Fibroblast of peridontal ligament (primary cell): ENCODE measurements around the gene CSRNP3.

Source experiments
- DNase-seq: peaks from one replicate; pipeline ENCODE4 v3.0.0-alpha.2; 2010; ENCODE audit errors: extremely low read depth

Gene CSRNP3

DNA sequence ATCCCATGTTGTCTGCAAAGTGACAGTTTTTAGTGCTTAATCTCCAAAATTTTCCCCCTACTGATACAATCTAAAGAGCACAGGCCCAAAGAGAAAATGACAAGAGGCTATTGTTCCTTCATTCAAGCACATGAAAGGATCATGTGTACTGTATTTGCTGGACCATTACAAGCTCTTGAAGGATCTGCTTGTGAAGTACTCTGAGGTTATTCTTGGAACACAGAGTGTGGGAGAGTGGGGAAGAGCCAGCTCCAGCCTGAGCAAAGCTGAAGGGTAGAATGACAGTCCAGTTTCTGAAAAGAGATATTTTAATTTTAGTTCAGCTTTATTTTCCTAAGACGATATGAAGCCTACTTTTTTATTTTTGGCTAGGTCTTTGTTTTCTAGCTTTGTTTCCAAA lies 212.3 kb downstream of the CSRNP3 start:
- no peak for DNase-seq

DNA sequence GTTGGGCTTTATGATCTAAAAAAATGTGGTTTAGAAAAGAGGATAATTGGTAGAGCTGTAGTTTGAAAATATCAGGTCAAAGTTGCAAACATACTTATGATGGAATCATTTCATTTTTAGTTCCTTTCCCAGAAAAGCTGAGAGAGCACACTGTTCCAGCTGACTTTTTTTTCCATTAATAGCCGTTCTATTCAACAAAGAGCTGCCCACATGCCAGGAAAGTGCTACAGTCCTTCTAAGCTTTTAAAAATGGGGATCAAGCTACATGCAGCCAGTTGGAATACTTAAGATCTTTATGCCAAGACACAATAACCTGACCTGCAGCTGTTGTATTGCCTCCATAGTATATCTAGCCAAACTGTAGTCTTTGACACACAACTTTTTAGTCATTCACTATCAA lies 213.0 kb downstream of the CSRNP3 start:
- no peak for DNase-seq

DNA sequence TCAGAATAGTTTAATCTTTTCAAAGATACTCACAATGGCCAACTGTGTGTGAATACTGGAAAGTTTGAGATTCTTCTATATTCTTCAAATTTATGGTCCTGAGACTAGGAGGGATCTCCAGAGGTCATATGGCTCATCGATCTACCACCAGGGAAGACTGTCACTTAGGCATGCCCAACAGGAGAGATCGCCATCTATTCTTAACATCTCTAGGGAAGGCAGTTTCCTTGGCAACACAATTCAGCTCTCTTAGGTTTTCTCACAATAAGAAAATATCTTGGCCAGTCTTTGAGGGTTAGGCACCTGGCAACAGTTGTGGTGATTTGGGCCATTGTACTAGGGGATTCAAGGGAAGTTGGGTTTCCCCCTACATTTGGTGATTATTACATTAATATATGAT lies 217.3 kb downstream of the CSRNP3 start:
- no peak for DNase-seq

- DNase-seq, result no peak
These were observed 218.0 kb downstream of the CSRNP3 start for GRCh38 chr2:165687426-165688002.

DNA sequence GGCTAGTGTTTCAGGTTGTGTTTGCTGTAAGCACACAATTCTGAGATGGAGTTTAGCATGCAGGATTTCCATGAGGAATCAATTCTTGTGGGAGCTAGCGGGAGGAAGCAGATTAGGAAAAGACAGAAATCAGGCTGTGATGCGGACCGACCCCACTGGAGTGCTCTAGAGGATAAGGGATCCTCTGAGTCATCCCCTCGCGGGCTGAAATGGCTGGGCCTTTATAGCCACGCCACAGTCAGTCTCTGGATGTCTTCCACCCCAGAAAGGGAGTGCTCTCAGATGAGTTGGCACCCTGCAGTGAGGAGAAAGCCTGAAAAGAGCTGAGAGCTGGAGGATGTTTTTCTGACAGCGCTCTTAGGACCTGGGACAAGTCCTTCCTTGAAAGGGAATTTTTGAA lies 222.1 kb downstream of the CSRNP3 start:
- DNase-seq, result peak; percentile 57

- no peak for DNase-seq
These were observed 223.4 kb downstream of the CSRNP3 start for GRCh38 chr2:165692906-165693305.

- DNase-seq, result no peak
These were observed 224.3 kb downstream of the CSRNP3 start for GRCh38 chr2:165693838-165694237.

DNA sequence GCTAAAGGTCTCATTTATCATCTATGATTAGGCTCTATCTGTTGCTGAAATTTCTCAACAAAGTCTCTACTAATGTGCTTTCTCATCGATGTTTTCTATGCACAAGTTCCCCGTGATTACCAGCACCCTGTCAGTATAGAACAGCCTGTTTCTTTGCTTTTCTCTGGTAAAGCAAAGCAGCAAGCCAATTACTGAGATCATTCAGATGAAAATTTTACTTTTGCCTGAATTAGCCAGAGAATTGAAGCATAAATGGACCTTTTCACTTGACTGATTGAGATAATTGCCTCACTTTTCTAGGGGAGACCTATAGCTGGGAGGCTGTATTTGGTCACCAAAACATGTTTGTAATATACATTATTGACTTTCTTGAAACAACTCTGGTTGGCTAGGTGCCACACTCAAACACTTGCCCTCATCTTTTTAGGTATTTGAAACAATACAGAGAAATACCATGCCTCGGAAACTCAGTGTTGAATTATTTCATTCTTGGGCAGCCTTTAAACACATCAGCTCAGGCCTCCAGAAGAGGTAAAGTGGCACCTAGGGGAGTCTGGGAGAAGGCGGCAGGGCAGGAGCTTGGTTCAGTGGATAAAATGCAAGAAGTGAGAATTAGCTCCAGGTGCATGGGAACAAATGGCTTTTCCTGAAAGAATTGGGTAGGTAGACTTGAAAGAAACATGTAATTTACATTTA lies 228.4 kb downstream of the CSRNP3 start:
- DNase-seq, result no peak

- peak; percentile 73 for DNase-seq
These were observed 229.0 kb downstream of the CSRNP3 start for GRCh38 chr2:165698444-165698884.

DNA sequence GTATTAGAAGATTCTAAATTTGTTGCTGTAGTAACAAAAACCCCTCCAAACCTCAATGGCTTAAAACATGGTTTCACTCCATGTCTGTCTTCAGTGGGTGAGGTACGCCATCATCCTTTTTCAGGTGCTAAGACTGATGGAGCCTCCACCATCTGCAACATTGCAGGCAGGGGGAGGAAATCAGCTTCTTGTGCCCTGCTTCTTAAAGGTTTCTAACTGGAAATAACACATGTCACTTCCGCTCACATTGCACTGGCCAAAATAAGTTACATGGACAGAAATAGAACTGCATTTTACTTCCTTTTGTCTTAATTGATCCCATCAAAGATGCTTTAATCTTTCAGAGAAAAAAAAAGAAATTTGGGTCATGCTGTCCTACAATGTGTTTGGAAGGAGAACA lies 230.4 kb downstream of the CSRNP3 start:
- DNase-seq, result no peak

- DNase-seq, result no peak
These were observed 231.0 kb downstream of the CSRNP3 start for GRCh38 chr2:165700531-165700930.

- DNase-seq, result no peak
These were observed 231.6 kb downstream of the CSRNP3 start for GRCh38 chr2:165701147-165701546.

GRCh38 chr2:165706960-165707487 lies 237.5 kb downstream of the CSRNP3 start:
- DNase-seq, result no peak

DNA sequence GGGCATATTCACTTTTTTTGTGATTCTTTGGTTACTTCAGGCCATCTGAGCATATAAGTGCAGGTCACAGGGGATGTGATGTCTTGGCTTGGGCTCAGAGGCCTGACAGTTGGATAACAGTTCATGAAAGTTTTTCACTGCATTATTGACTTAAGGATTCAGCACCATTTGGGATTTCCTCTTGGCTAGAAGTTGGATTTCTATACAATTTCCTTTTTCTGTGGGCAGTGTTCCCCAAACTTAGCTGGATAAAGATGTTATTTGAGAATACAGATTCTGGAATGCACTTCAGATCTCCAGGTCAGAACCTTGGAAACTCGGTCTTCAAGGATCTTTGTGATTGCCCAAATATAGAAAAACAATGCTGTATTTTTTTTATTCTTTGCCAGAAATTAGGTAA lies 246.6 kb downstream of the CSRNP3 start:
- DNase-seq, result no peak

DNA sequence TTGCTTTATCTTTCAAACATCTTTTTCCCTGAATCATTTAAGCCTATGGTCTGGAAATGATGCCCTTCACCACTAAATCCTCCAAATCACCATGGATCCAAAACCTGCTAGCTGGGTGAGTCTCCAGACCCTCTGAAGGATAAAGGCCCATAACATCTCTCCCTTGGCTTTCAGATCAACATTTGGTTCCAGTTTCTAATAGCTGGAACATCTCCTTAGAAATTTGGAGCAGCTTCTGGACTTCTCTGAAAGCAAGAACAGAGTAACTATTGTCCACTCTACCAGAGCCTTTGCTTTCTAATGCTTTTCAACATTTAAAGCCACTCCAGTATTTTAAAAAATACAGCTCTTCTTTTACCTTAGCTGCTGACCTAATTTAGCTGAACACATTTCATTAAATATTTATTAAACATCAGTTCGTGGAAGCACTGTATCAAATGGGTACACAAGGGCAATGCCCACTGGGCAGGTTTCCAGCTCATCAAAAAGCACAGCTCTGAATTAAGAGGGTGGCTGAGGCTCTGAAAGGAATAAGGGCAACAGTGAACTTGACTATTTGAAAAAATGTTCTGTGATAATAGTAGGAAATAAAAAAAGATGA lies 249.2 kb downstream of the CSRNP3 start:
- DNase-seq, result no peak

DNA sequence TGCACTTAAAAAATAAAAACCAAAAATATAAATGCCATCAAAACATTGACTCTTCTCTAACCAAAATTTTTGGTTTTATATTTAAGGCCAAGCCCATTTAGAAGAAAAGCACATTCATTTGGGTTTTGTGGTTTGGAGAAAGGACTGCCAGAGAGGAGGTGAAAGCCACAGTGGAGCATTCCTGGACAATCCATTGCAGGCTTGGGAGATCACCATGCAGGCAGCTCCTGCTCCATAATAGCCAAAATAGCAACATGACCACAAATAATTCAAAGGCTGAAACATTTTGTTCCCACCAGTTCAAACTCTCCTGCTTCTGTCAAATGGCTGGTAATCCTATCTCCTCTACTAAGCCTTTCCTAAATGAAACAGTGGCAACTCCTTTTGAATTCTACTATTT lies 251.0 kb downstream of the CSRNP3 start:
- DNase-seq, result peak; percentile 95

DNA sequence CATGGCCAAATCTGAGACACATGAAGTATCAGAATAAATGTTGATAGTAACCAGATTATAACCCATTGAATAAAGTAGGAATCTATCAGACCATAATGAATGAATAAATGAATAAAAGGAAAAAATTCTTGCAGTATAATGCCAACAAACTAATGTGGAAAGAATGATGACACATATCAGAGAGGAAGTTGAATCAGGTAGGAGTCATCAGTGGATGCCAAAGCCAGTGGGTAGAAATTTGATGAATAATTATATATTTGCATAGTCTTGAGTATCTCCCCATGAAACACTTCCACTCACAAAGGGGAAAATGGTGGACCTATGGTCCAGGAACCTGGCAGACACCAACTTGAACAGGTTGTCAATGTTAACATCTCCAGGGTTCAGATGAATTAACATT lies 255.9 kb downstream of the CSRNP3 start:
- peak; percentile 47 for DNase-seq
